ENCODE results near the gene EMC1. TPM values are rescaled to one million over a fixed set of nuclear protein-coding genes. Genes with fewer than 3 reads are reported as not detected.
"Not testable (repeated sequence)": the region's sequence is repeated elsewhere in the genome, so short reads cannot be mapped to it uniquely, and the experiment has no call there.

EMC1 gene
- 10 to 100 TPM; 60.6 to 64.1 TPM for total RNA-seq

- CTCF ChIA-PET = interaction anchor here (0.5 to 1.3 kb wide), 7 partner anchors 9 to 467 kb away, joined by 3 read pairs; no protein-coding TSS in a partner anchor
- POLR2A ChIA-PET = interaction anchor here (0.9 to 1.8 kb wide), 4 partner anchors 40 to 1812 kb away, joined by 3 to 8 read pairs (median 4); partner anchors contain the start of genes AKR7A2, RCC2 and SLC66A1
These were observed at the start of gene EMC1, which contains the start of gene MRTO4 for GRCh38 chr1:19251305-19252196. EMC1 (minus strand) TSS chr1:19251524; CDS start chr1:19251509, 15 bp downstream. MRTO4 (plus strand) TSS chr1:19251805; CDS start chr1:19251836, 31 bp downstream.

GRCh38 chr1:19300211-19300610 lies 48.9 kb upstream of the EMC1 start:
- POLR2A ChIA-PET = no interaction called here
- CTCF ChIA-PET = no interaction called here

GRCh38 chr1:19294638-19295037 lies 43.3 kb upstream of the EMC1 start:
- ChIA-PET CTCF (no interaction called here), POLR2A (no interaction called here)

GRCh38 chr1:19289244-19289643 lies 37.9 kb upstream of the EMC1 start:
- CTCF ChIA-PET = no interaction called here
- POLR2A ChIA-PET = no interaction called here

- CTCF ChIA-PET, POLR2A ChIA-PET: not testable (repeated sequence)
These were observed 37.3 kb upstream of the EMC1 start, which contains the start of gene AKR7A3 for GRCh38 chr1:19288324-19289241. AKR7A3 (minus strand) TSS chr1:19288770; CDS start chr1:19288709, 61 bp downstream.

- POLR2A ChIA-PET = no interaction called here
These were observed 36.3 kb upstream of the EMC1 start for GRCh38 chr1:19287436-19288185.

GRCh38 chr1:19285807-19286206 lies 34.5 kb upstream of the EMC1 start:
- POLR2A ChIA-PET = not testable (repeated sequence)

More at GRCh38 chr1:19287436-19288185, 36.3 kb upstream of the EMC1 start:
- CTCF ChIA-PET = no interaction called here

GRCh38 chr1:19285366-19285765 lies 34.0 kb upstream of the EMC1 start:
- CTCF ChIA-PET = not testable (repeated sequence)

More at GRCh38 chr1:19285807-19286206, 34.5 kb upstream of the EMC1 start:
- CTCF ChIA-PET = not testable (repeated sequence)

GRCh38 chr1:19284881-19285280 lies 33.6 kb upstream of the EMC1 start:
- CTCF ChIA-PET = no interaction called here

More at GRCh38 chr1:19285366-19285765, 34.0 kb upstream of the EMC1 start:
- POLR2A ChIA-PET = not testable (repeated sequence)

GRCh38 chr1:19283891-19284290 lies 32.6 kb upstream of the EMC1 start:
- POLR2A ChIA-PET = no interaction called here
- CTCF ChIA-PET = no interaction called here

More at GRCh38 chr1:19284881-19285280, 33.6 kb upstream of the EMC1 start:
- POLR2A ChIA-PET = no interaction called here

GRCh38 chr1:19274636-19275035 lies 23.3 kb upstream of the EMC1 start:
- CTCF ChIA-PET = no interaction called here
- POLR2A ChIA-PET = no interaction called here

GRCh38 chr1:19273844-19274531 lies 22.7 kb upstream of the EMC1 start:
- POLR2A ChIA-PET, CTCF ChIA-PET: not testable (repeated sequence)

- ChIA-PET POLR2A (no interaction called here), CTCF (no interaction called here)
These were observed 22.0 kb upstream of the EMC1 start for GRCh38 chr1:19273106-19273843.

- ChIA-PET POLR2A (no interaction called here), CTCF (interaction anchor here (0.9 kb wide), 1 partner anchor 42 kb away, joined by 4 read pairs; no protein-coding TSS in a partner anchor)
These were observed 20.7 kb upstream of the EMC1 start for GRCh38 chr1:19272064-19272463.

- POLR2A ChIA-PET, CTCF ChIA-PET: not testable (repeated sequence)
These were observed 19.0 kb upstream of the EMC1 start for GRCh38 chr1:19270343-19270730.

- CTCF ChIA-PET = interaction anchor here (0.6 kb wide), 1 partner anchor 213 kb away, joined by 3 read pairs; no protein-coding TSS in a partner anchor
- POLR2A ChIA-PET = not testable (repeated sequence)
These were observed 18.4 kb upstream of the EMC1 start for GRCh38 chr1:19269427-19270342.

GRCh38 chr1:19268445-19268844 lies 17.1 kb upstream of the EMC1 start:
- POLR2A ChIA-PET = no interaction called here
- CTCF ChIA-PET = interaction anchor here (0.6 kb wide), 1 partner anchor 54 kb away, joined by 4 read pairs; no protein-coding TSS in a partner anchor
